ENCODE measurements around the gene SLC6A13.

The SLC6A13 gene

DNA sequence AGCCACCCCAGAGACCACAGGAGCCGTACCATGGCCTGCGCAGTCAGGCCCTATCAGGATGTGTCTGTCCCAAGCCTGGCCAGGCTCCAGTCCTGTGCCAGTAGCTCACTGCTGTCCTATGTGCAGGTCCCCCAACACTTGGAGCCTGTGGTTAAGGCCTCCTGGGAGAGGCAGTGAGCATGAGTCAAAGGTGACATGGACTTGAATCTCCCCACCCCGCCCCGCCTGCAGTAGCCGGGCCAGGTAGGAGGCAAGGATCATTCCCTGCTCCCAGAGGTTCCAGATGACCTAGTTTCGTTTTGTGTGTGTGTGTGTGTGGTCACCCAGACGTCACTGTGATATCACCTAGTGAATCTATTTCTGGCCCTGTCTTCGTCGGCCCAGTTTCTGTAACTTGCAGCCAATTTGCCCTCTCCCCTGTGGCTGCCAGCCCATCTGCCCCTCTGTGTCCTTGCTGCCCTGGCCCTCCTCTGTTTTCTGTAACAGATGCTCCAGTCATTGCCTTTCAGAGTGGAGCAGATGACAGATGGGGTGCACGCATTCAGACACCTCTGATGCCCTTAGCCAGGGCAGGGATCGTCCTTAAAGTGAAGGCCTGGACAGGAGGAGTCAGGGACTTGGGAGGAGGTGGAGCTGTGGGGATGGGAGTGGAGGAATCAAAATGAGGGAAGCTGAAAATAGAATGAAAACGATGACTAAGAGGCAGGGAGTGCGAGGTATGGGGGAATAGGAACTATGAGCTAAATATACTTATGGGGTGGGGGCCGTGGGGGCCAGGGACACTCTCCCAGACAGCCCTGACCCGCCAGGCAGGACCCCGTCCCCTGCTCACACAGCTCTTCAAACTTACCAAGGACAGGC is 86.1 kb downstream of the SLC6A13 start:
- DNase-seq, result no peak

DNA sequence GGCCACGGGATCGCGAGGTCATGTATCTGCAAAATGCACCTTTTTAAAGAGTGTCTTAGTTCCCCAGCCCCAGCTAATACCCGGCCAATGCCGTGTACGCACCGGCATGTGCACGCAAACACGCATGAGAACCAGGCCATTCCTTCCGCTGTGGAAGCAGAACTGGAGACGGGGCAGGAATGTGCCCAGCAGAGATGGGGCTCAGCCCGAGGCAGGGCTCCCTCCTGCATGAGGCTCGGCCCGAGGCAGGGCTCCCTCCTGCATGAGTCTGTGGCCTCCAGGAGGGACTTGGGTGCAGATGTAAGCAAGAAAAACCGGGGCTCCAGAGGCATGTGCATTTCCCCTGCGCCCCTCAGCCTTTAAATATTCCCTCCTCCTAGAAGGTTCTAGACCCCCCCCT is 86.9 kb downstream of the SLC6A13 start:
- no peak for DNase-seq

DNA sequence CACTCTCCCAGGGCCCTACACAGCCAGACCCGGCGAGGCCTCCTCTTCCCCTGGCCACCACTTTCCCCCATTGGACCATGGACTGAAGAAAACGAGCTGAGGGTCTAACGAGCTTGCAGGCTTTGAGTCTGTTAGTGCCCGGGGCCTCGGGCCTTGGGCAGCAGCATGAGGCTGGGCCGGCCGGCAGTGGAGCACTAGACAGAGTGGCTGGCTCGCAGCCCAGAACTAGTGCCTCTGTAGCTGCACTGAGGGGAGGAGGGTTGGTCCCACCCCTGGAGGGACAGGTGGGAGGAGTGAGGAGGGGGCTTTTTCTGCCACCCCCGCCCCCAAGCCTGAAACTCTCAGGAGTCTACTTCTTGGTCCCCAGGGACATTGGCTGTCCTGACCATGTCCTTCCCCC is 87.4 kb downstream of the SLC6A13 start:
- DNase-seq, result no peak

DNA sequence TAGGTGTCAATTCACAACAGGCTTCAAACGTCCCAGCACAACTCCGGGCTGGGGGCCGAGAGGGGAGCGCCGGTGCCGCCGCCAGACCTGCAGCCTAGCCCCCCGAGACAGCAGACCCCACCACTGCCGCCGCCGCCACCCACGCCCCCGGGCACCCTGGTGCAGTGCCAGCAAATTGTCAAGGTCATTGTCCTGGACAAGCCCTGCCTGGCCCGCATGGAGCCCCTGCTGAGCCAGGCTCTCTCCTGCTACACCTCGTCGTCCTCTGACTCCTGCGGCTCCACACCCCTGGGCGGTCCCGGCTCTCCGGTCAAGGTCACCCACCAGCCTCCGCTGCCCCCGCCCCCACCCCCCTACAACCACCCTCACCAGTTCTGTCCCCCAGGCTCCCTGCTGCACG is 88.0 kb downstream of the SLC6A13 start:
- no peak for DNase-seq

DNA sequence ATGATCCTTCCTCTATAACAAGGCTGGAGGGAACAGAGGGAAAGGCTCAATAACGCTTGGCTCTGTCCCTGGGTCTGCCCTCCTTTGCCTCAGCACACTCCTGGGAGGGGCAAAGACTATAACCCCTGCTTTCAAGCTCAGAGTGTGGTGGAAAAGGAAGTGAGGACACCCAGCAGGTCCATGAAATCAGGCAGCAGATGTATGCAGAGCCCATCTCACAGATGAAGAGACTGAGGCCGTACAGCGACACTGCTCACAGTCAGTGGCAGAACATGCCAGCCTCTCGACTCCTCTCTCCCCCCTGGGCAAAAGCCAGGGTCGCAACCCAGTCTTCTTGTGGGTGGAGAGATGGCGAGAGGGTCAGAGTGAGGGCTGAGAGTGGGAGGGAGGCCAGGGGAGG is 88.5 kb downstream of the SLC6A13 start:
- DNase-seq, result no peak

DNA sequence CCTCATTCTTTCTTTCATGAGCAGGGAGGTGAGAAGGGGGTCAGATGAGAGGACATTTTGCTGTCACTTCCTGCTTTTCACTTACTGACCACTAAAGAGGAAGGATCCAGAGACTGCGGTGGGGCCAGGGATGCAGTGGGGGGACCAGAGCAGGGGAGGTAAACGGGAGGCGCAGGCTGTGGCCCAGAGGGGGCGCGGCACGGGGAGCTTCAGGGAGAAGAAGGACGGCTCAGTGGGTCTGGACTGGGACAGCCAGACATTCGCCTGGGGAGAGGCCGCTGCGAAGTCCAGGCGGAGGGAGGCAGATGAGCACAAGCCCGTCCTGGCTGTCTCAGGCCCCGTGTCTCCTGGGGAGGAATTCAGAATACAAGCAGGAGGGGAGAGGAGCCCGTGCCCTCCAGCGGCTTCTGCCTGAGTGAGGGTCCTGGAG is 89.9 kb downstream of the SLC6A13 start:
- DNase-seq, result no peak

DNA sequence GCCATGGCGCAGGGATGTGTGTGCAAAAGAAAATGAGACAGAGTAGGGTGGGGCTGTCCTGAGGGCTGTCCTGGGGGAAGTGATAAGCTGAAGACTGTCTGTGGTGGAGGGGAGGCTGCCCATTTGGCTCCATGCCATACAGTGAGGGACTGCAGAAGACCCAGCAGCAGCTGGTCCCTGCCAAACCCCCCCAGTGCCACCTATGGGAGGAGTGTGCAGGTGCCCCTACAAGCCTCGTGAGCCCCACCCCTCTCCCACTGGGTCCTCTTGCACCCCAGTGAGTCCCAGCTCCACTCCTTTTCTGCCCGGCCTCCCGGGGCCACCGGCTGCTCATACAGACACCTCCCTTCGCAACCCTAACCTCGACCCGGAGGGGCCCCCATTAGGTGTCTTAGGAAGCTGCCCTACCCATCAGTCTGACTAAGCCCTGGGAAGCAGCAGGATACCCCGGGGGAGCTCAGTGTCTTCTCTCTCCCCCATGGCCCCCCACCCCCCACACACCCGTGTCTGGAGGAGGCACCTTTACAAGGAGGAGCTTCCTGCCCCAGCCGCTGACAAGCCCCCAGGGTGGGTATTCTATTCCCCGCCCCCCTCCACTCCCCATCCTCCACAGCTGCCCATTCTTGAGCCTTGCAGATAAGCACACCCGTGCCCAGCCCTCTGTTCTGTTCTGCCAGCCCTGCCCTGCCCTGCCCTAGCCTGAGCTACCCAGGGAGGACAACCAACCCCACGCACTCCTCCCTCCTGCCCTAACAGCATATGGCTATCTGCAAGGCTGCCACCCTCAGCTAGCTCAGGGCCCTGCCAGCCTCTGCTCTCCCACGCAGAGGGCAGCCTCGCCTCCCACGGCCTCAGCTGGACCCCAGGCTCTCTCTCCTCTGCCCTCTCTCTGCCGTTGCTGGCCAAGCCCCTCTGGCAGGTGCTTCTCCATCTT is 90.6 kb downstream of the SLC6A13 start:
- no peak for DNase-seq

DNA sequence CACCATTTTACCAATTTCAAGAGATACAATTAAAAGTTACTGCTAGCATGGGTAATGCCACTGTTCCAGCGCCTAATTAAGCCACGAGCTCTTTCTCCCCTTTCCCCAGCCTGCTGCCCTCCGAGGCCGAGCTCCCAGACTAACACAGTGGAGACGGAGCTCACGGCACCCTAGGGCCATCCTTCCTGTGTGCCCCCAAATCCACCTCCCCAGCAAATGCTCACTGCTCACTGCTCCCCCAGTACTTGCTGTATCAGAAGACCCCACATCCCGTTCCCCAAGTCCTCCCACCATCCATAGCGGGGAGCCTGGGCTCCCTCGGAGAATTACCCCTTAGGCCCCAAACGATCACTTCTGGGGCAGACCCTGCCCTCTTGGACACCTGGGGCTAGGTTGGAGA is 91.4 kb downstream of the SLC6A13 start:
- DNase-seq, result no peak

Data from activated T-cell treated with anti-CD3 and anti-CD28 coated beads, Interleukin-2, amount 50 U/mL, for 48 hours (primary cell).